ENCODE results near the gene SH3BP2. TPM values are rescaled to one million over a fixed set of nuclear protein-coding genes. Genes with fewer than 3 reads are reported as not detected.

Gene SH3BP2
- total RNA-seq, 2 donors from 2014 or later: 56.0 to 61.7 TPM

GRCh38 chr4:2804973-2805501 lies 12.2 kb downstream of the SH3BP2 start:
- H3K4me3 ChIP-seq: no peak overlapping the region
- no peak for TF ChIP-seq CTCF (IDR thresholded peaks at IDR 0.05)
- no peaks in the 10 kb centered on the region for H3K27me3 ChIP-seq (replicated peaks; ENCODE audit: insufficient read depth)
- peaks cover 33 to 38% of the 10 kb centered on the region in 2 donors for H3K4me1 ChIP-seq (ENCODE audit: control insufficient read depth in 1 of 2, low read depth in 2 of 2)
- no peaks in the 10 kb centered on the region for H3K36me3 ChIP-seq
- no peaks in the 10 kb centered on the region for H3K9me3 ChIP-seq
- H3K27ac ChIP-seq: peak overlapping the region in 1 of 2 donors; percentile 3
- no peak for ATAC-seq (ENCODE audit: insufficient number of reproducible peaks, low FRiP score, low read depth)
- DNase-seq (ENCODE audit: low spot score): no peak

- ATAC-seq (ENCODE audit: insufficient number of reproducible peaks, low FRiP score, low read depth) (no peak), DNase-seq (ENCODE audit: low spot score) (no peak)
- Histone ChIP-seq H3K27ac (peak overlapping the region in 1 of 2 donors; percentile 3), H3K36me3 (no peaks in the 10 kb centered on the region), H3K9me3 (no peaks in the 10 kb centered on the region), H3K27me3 (replicated peaks; ENCODE audit: insufficient read depth) (no peaks in the 10 kb centered on the region), H3K4me1 (ENCODE audit: control insufficient read depth in 1 of 2, low read depth in 2 of 2) (peaks cover 28 to 35% of the 10 kb centered on the region in 2 donors), H3K4me3 (no peak overlapping the region)
- TF ChIP-seq CTCF (IDR thresholded peaks at IDR 0.05): no peak
These were observed 13.0 kb downstream of the SH3BP2 start for GRCh38 chr4:2805712-2806389.

- Histone ChIP-seq H3K4me3 (no peak overlapping the region), H3K27ac (no peak overlapping the region), H3K9me3 (no peaks in the 10 kb centered on the region), H3K27me3 (replicated peaks; ENCODE audit: insufficient read depth) (no peaks in the 10 kb centered on the region), H3K4me1 (ENCODE audit: control insufficient read depth in 1 of 2, low read depth in 2 of 2) (peaks cover 28 to 32% of the 10 kb centered on the region in 2 donors), H3K36me3 (no peaks in the 10 kb centered on the region)
- no peak for ATAC-seq (ENCODE audit: insufficient number of reproducible peaks, low FRiP score, low read depth)
- TF ChIP-seq CTCF (IDR thresholded peaks at IDR 0.05): no peak
- DNase-seq (ENCODE audit: low spot score): no peak
These were observed 13.8 kb downstream of the SH3BP2 start for GRCh38 chr4:2806390-2807355.

GRCh38 chr4:2807571-2807970 lies 14.7 kb downstream of the SH3BP2 start:
- Histone ChIP-seq H3K9me3 (no peaks in the 10 kb centered on the region), H3K4me3 (no peak overlapping the region), H3K27me3 (replicated peaks; ENCODE audit: insufficient read depth) (no peaks in the 10 kb centered on the region), H3K4me1 (ENCODE audit: control insufficient read depth in 1 of 2, low read depth in 2 of 2) (peaks cover 24 to 29% of the 10 kb centered on the region in 2 donors), H3K36me3 (no peaks in the 10 kb centered on the region), H3K27ac (no peak overlapping the region)
- no peak for TF ChIP-seq CTCF (IDR thresholded peaks at IDR 0.05)
- DNase-seq (ENCODE audit: low spot score): no peak
- ATAC-seq (ENCODE audit: insufficient number of reproducible peaks, low FRiP score, low read depth): no peak

GRCh38 chr4:2808001-2808400 lies 15.1 kb downstream of the SH3BP2 start:
- Histone ChIP-seq H3K27ac (no peak overlapping the region), H3K4me1 (ENCODE audit: control insufficient read depth in 1 of 2, low read depth in 2 of 2) (peaks cover 24 to 29% of the 10 kb centered on the region in 2 donors), H3K36me3 (no peaks in the 10 kb centered on the region), H3K4me3 (no peak overlapping the region), H3K27me3 (replicated peaks; ENCODE audit: insufficient read depth) (no peaks in the 10 kb centered on the region), H3K9me3 (no peaks in the 10 kb centered on the region)
- no peak for TF ChIP-seq CTCF (IDR thresholded peaks at IDR 0.05)
- DNase-seq (ENCODE audit: low spot score) (no peak), ATAC-seq (ENCODE audit: insufficient number of reproducible peaks, low FRiP score, low read depth) (no peak)

All from thoracic aorta (tissue), 2 donors.